GM19023 (cell line): Measurements from ENCODE around the gene SFN.
"Not testable (repeated sequence)": the region's sequence is repeated elsewhere in the genome, so short reads cannot be mapped to it uniquely, and the experiment has no call there.

Experiments used
- ATAC-seq: cut with Tn5 transposase; IDR thresholded peaks from one replicate; pipeline ENCODE4 v1.9.1; 2021; ENCODE audit warnings: mild to moderate bottlenecking, moderate library complexity; ENCODE audit not compliant: unreplicated experiment

Gene SFN

GRCh38 chr1:26838474-26839338 lies 24.2 kb upstream of the SFN start:
- peak; percentile 95 for ATAC-seq

DNA sequence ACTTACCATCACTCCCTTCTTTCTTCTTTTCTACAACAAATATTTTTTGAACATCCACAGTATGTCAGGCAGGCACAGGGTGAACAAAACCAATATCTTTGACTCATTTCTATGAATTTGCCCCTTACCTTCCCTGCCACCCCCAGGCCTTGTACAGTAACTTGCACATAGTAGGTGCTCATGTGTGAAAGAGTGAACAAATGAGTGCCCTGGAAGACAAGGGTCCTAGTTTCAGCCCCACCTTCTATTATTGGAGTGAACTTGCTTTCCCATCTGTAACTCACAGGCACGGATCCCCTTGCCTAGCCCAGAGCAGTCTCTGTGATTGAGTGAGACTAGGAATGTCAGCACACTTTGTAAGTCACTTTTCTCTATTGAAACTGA lies 23.6 kb upstream of the SFN start:
- ATAC-seq, result no peak

DNA sequence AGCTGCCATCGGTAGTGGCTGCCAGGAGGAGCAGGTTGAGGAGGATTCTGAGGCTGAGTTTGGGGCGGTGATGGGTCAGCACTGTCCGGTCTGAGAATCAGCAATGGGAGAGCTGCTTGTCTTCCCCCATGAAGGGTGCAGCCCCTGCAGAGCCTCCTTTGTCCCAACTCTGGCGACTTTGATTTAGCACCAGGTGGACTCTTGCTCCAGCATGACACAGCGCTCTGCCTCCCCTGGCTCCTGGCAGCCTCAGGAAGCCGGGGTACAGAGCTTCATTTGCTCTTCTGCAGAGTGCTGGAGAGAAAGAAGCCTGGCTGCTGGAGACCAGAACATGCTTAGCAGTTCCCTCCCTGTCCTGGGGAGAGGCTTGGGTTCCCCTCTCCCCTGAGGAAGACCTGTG lies 23.2 kb upstream of the SFN start:
- no peak for ATAC-seq

- no peak for ATAC-seq
These were observed 18.3 kb upstream of the SFN start for GRCh38 chr1:26844424-26845196.

- ATAC-seq, result not testable (repeated sequence)
These were observed 15.1 kb upstream of the SFN start for GRCh38 chr1:26847826-26848225.

GRCh38 chr1:26848499-26848898 lies 14.4 kb upstream of the SFN start:
- ATAC-seq, result no peak

GRCh38 chr1:26848941-26849774 lies 13.8 kb upstream of the SFN start:
- no peak for ATAC-seq

DNA sequence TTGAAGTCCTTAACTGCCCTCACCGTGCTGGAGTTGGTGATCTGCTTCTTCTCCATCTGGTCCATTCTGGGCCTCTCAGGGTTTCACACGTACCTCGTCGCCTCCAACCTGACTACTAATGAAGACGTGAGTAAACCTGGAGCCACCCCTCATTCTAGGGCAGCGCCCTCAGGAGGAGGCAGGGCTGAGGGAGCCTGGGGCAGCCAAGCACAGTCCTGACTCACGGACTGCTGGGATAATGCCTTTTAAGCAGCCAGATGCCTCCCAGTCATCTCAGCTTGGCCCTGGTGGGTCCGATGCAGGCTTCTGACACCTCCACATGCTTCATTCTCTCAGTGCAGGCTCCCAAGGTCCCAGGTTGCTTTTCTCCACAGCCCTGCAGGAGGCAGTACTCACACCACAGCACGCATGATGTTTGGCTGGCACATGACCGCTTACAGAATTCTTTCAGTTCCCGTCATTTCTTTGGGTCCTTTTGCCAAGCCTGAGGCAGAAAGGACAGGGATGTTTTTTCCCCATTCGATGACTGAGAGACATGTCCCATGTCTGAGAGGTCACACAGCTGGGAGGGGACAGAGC lies 11.8 kb upstream of the SFN start:
- ATAC-seq, result no peak

DNA sequence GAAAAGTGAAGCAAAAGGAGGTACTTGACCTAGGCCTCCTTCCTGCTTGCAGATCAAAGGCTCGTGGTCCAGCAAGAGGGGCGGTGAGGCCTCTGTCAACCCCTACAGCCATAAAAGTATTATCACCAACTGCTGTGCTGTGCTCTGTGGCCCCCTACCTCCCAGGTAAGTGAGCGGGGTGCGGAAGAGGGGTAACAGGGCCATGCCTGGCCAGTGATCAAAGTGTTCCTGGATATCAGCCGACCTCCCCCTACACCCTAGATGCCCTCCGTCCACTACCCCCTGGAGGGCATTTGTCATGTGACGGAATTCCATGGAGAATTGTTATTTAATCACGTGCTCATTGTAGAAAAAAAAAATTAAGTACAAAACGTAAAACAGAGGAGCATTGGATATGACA lies 10.2 kb upstream of the SFN start:
- no peak for ATAC-seq

DNA sequence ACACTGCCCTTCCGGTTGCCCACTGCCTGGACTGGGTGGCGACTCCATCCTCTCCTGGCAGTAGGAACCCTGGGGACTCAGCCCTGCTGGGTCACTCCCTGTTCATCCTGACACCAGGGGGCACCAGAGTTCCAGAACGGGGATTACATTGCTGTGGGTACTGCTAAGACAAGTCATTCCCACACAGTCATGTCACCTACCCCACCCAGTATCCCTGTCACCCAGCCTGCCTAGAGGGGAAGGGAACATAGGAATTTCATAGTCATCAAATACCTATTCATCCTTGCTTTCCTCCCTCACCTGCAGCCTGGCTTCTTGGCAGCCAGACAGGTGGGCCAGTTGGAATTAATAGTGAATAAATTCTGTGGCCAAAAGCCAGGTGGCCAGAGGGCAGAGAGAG lies 9.8 kb upstream of the SFN start:
- no peak for ATAC-seq

DNA sequence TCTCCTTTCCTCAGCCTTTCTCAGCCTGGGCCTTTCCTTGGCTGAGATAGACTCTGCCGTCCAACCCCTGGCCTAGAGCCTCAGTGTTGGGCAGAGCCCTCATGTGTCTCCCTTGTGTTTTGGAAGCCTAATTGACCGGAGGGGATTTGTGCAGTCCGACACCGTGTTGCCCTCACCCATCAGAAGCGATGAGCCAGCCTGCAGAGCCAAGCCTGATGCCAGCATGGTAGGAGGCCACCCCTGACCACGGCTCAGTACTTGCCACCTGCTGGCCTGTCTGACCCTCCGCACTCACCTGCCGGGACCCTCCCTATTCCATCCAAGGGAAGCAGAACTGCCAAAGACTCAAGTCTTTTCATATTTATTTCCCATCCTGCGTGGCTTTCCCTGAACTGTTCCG lies 9.3 kb upstream of the SFN start:
- ATAC-seq, result no peak

DNA sequence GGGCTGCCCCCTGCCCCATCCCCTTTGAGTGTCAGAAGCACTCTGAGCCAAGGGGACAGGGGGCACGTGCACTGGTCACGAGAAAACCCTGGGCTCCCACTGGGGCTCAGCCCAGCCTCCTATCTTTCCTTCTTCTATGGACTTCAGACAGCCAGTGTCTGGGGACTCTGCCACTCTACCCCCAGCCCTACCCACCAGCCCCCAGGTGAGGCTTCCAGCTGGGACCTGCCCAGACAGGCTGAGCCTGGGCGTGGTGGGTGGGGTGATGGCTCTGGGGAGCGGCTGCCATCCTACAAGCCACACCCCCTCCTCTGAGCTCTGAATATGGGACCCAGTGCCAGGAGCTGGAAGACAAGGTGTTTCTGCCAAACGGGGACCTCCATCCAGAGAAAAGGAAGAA lies 8.0 kb upstream of the SFN start:
- ATAC-seq, result no peak

- ATAC-seq, result no peak
These were observed 7.3 kb upstream of the SFN start for GRCh38 chr1:26855636-26856035.

- no peak for ATAC-seq
These were observed 6.8 kb upstream of the SFN start for GRCh38 chr1:26856181-26856580.

DNA sequence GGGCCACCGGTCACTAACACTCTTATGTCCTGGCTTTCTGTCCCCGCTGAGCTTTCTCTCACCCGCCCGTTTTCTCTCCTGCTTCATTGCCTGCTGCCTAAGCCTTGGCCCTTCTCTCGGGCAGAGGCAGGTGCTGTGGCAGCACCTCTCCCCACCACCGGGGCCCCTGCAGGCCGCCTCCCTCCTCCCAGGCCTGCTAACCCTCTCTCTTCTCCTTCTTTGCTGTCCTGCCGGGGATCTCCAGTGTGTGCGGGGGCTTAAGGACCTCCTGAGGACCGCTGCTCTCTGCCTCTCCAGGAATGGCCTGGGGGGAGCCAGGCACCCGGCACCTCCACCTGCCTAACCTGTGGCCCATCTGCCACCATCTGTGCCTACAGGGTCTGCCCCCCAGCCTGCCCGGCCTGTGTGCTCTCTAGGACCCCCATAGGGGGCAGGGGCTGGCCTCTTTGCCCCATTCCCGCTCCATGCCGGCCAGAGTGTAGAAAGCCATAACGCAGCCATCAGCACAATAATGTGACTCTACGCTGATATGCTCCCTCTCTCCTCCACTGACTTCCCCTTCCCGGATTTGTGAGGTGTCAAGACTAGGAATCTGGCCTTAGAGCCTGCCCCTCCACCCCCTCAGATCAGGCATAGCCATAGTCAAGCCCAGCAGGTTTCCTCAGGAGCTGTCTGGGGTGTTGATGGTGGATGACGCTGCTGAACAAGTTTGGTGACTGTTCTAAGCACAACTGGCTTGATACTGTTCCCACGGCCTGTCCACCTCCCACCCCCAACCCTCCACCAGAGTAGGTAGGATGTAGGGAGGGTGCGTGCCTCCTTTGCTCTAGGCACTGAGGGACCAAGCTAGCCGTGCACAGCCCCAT lies 6.1 kb upstream of the SFN start:
- ATAC-seq, result no peak

- no peak for ATAC-seq
These were observed 5.4 kb upstream of the SFN start for GRCh38 chr1:26857473-26858060.

- no peak for ATAC-seq
These were observed 4.8 kb upstream of the SFN start for GRCh38 chr1:26858160-26858559.

DNA sequence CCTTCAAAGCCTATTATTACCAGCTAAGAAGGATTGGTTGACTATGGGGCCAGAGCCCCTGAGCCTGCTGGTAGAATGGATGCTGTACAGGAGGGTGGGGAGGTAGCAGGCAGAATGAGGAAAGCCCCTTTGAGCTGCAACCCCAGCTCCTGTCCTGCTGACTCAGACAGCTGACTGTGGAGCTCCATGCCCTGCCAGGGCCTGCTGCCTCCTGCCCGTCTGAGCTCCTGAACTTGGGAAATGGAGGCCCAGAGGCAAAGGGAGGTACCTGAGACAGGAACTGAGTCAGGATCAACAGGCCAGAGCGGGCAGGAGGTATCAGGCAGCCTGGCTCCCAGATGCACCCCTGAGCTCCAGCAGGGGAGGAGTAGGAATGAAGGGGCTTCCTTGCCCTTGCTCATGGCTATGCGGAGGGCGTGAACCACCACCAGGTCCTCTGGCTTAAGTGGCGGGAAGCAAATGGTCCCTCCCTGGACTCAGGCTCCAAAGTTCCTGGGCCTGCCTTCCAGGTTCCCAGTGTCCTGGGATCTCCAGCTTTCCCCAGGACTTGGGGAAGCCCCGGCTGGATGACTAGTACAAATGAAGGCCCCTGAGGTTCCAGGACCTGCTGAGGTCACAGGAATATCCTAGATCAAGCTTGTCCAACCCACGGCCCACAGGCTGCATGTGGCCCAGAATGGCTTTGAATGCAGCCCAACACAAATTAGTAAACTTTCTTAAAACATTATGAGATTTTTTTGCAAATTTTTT lies 3.9 kb upstream of the SFN start:
- no peak for ATAC-seq

- ATAC-seq, result no peak
These were observed 1.7 kb upstream of the SFN start for GRCh38 chr1:26861286-26861701.
